GM20000 (cell line): ENCODE data around the gene SLC35D2.

Experiments
- DNase-seq: peaks from one replicate; pipeline ENCODE4 v3.0.0; 2012; ENCODE audit warnings: low spot score
- TF ChIP-seq, protein P1 (sequence below): IDR thresholded peaks from 2 replicates; pipeline ENCODE4 v1.5.1; 2012; ENCODE audit warnings: mild to moderate bottlenecking, control low read depth; ENCODE audit errors: extremely low read depth, missing control alignments

Gene SLC35D2

DNA sequence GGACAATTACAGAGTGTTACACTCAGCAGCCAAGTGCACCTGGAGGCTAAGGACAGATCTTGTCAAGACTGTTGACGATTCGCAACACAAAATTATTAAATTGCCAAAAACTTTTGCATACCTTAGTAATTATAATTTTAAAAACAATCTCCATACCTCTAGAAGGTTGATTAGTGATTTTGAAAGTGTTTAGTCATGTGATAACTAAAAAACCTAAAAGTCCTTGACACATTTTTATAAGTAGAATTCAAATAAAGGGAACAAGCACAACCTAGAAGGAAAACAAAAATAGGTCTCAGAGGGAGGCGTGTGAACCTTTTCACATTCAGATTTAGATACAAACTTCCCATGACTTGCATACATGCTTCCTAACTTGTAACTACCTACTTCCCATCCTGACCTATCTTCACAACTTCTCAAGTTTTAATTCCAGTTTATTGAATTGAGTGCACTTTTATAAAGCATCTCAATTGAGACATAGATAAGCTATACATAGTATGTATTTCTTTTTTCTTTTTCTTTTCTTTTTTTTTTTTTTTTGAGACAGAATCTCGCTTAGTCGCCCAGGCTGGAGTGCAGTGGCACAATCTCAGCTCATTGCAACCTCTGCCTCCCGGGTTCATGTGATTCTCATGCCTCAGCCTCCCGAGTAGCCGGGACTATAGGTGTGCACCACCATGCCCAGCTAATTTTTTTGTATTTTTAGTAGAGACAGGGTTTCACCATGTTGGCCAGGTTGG is 28.8 kb upstream of the SLC35D2 start:
- DNase-seq = no peak
- TF ChIP-seq, protein P1, sequence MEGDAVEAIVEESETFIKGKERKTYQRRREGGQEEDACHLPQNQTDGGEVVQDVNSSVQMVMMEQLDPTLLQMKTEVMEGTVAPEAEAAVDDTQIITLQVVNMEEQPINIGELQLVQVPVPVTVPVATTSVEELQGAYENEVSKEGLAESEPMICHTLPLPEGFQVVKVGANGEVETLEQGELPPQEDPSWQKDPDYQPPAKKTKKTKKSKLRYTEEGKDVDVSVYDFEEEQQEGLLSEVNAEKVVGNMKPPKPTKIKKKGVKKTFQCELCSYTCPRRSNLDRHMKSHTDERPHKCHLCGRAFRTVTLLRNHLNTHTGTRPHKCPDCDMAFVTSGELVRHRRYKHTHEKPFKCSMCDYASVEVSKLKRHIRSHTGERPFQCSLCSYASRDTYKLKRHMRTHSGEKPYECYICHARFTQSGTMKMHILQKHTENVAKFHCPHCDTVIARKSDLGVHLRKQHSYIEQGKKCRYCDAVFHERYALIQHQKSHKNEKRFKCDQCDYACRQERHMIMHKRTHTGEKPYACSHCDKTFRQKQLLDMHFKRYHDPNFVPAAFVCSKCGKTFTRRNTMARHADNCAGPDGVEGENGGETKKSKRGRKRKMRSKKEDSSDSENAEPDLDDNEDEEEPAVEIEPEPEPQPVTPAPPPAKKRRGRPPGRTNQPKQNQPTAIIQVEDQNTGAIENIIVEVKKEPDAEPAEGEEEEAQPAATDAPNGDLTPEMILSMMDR = no peak

DNA sequence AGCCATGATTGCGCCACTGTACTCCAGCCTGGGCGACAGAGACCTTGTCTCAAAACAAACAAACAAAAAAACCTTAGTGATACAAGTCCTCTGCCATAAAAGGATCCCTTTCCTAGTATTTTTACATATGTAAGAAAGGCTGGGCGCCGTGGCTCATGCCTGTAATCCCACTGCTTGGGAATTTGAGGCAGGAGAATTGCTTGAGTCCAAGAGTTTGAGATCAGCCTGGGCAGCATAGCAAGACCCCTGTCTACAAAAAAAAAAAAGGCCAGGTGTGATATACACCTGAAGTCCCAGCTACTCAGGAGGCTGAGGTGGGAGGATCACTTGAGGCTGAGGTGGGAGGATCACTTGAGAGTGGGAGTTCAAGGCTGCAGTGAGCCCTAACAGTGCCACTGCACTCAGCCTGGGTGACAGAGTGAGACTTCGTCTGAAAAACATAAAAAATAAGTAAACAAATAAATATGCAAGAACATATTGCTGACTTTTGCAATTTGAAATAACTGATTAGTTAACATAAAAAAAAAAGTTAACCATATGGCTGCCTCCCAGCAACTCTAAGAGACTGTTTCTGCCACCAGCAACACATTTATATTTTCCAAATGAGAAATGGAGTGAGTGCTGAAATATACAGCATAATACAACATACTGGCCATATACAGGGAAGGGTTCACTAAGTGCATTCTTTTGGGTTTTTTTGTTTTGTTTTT is 27.8 kb upstream of the SLC35D2 start:
- DNase-seq = no peak
- TF ChIP-seq, protein P1 = no peak

DNA sequence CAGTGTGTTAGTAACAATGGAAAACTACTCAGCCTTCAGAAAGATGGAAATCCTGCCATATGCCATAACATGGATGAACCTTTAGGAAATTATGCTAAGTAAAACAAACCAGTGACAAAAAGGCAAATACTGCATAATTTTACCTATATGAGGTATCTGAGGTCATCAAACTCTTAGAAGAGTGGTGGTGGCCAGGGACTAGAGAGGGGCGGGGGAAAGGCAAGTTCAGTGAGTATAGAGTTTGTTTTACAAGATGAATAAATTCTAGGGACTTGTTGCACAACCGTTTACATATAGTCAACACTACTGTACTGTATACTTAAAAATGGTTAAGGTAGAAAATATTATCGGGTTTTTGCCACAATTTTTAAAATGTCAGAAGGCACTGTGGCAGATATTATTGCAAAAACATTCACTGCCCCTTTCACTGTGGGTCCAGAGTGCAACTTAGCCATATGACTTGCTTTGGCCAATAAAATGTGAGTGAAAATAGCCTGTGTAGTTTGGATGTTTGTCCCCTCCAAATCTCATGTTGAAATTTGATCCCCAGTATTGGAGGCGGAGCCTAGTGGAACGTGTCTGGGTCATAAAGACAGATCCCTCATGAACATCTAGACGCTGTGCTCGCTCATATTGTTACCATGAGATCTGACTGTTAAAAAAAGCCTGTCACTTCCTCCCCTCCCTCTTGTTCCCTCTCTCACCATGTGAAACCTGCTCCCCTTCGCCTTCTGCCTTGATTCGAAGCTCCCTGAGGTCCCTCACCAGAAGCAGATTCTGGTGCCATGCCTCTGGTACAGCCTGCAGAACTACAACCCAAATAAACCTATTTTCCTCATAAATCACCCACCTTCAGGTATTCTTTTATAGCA is 25.1 kb upstream of the SLC35D2 start:
- TF ChIP-seq, protein P1 = no peak
- no peak for DNase-seq

DNA sequence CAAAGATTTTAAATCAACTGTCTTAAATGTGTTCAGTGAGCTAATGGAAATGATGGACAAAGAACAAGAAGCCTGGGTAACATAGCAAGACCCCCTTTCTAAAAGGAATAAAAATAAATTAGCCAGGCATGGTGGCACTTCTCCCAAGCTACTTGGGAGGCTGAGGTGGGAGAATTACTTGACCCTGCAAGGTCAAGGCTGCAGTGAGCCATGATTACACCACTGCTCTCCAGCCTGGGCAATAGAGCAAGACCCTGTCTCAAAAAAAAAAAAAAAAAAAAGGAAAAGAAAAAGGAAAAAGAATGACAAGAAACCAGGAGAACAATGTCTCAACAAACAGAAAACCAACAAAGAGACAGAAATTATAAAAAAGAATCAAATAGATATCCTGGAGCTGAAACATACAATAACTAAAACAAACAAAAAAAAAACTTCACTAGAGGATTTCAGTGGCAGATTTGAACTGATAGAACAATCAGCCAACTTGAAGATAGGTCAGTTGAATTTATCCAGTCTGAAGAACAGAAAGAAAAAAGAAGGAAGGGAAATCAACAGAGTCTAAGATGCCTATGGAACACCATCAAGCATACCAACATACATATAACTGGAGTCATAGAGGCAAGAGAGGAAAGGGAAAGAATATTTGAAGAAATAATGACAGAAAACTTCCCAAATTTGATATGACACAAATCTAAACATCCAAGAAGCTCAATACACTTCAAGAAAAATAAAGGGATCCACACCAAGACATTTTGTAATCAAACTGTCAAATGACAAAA is 16.8 kb upstream of the SLC35D2 start:
- DNase-seq = no peak
- TF ChIP-seq, protein P1 = no peak

DNA sequence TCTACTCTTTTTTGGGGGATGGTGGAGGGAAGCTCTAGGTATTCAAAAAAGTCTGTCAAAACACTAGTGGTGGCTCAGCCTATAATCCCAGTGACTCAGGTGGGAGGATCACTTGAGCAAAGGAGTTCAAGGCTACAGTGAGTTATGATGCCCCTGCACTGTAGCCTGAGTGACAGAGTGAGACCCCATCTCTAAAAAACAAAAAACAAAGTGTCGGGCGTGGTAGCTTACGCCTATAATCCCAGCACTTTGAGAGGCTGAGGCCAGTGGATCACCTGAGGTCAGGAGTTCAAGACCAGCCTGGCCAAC is 15.8 kb upstream of the SLC35D2 start:
- no peak for DNase-seq
- TF ChIP-seq, protein P1 = no peak

DNA sequence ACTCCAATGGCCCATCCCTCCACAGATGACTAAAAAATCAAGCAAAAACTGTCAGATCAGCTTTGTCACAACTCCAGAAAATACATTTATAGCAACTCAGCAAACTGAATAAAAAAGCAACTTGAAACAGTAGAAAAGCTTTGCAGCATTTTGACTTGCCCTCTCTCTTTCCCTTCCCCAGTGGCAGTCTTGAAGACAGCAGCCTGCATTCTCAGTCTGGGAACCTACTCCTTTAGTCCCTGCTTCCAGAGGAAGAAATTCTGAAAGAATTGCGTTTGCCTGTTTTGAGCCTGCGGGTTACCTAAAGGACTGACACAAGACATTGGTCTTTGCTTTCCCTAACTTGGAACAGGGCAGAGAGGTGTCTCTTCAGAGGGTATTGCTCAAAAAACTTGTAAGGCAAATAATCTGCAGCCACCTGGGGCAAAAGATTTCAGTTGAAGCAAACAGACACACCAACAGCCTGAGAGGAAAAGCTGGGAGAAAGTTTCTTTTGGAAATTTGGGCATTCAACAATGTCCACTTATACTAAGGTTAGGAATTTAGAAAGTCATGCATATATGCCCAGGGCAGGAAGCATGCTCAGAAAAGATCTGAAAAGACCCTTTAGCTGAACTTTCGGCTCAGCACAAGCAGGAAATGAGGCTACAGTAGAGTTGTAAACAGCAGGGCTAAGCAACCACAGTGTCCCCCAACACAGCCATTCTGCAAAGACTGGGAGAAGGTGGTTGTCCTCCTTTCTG is 15.2 kb upstream of the SLC35D2 start:
- TF ChIP-seq, protein P1 = no peak
- peak; percentile 41 for DNase-seq
